ENCODE measurements around the gene ZBED6. TPM values are rescaled to one million over a fixed set of nuclear protein-coding genes. Genes with fewer than 3 reads are reported as not detected.

ZBED6 gene
- total RNA-seq, 1 donor, result 40.2 TPM

DNA sequence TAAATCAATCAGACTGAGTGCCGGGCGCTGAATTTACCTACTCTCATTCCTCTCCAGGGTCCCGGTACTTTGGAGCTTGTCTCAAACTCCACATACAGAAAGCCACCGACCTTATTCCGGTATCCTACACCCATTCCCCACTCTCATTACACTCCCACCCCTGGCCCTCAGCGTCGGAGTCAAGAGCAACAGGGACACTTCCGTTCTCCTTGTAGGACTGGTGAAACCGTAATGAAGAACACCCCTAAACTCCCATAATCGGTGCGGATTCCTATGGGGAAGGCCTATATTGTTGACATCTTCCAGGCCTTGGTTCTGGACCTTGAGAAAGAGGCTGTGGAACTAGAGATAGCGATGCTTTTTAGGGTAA is 798 bp downstream of the ZBED6 start:
- peak overlapping the region; percentile 80 for H3K4me3 ChIP-seq (ENCODE audit: low read depth, low read length)
- DNase-seq (ENCODE audit: low read depth), result peak; percentile 59
- TF ChIP-seq, protein P1, sequence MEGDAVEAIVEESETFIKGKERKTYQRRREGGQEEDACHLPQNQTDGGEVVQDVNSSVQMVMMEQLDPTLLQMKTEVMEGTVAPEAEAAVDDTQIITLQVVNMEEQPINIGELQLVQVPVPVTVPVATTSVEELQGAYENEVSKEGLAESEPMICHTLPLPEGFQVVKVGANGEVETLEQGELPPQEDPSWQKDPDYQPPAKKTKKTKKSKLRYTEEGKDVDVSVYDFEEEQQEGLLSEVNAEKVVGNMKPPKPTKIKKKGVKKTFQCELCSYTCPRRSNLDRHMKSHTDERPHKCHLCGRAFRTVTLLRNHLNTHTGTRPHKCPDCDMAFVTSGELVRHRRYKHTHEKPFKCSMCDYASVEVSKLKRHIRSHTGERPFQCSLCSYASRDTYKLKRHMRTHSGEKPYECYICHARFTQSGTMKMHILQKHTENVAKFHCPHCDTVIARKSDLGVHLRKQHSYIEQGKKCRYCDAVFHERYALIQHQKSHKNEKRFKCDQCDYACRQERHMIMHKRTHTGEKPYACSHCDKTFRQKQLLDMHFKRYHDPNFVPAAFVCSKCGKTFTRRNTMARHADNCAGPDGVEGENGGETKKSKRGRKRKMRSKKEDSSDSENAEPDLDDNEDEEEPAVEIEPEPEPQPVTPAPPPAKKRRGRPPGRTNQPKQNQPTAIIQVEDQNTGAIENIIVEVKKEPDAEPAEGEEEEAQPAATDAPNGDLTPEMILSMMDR (IDR thresholded peaks at IDR 0.05; ENCODE audit: insufficient read depth, low read depth, low read length), result no peak

DNA sequence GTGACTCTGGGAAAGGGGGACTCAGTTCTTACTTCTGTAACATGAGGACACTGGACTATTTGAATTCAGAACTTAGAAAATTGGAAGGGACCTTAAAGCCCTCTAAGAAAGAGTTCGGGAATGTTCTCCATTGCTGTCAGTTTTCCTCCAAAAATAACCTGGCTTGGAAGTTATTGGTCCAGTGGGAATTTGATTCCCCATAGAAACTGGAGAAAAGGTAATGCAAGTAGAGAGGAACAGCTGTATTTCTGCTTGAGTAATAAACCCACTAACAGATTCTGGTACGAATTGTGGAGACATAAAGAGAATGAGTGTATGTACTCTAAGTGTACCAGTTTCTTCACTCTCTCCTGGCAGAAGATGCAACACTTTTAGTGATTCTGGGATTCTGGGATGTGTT is 1.8 kb downstream of the ZBED6 start:
- DNase-seq (ENCODE audit: low read depth), result no peak
- TF ChIP-seq, protein P1 (IDR thresholded peaks at IDR 0.05; ENCODE audit: insufficient read depth, low read depth, low read length), result no peak
- peak overlapping the region; percentile 80 for H3K4me3 ChIP-seq (ENCODE audit: low read depth, low read length)

DNA sequence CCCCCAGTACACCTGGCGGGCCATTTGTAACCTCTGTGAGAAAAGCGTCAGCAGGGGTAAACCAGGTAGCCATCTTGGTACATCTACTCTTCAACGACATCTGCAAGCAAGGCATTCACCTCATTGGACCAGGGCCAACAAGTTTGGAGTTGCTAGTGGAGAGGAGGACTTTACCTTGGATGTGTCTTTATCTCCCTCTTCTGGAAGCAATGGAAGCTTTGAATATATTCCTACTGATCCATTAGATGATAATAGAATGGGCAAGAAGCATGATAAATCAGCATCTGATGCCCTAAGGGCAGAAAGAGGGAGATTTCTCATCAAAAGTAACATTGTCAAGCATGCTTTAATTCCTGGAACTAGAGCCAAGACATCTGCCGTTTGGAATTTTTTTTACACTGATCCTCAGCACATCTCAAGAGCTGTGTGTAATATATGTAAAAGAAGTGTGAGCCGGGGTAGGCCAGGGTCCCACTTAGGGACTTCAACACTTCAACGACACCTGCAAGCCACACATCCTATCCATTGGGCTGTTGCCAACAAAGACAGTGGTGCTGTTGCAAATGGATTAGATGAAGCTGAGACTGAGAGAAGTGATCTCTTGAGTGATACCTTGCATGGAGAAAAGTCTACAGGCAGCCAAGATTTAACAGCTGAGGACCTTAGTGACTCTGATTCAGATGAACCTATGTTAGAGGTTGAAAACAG is 2.7 kb downstream of the ZBED6 start:
- TF ChIP-seq, protein P1 (IDR thresholded peaks at IDR 0.05; ENCODE audit: insufficient read depth, low read depth, low read length), result no peak
- peak; percentile 25 for DNase-seq (ENCODE audit: low read depth)
- H3K4me3 ChIP-seq (ENCODE audit: low read depth, low read length), result no peak overlapping the region

DNA sequence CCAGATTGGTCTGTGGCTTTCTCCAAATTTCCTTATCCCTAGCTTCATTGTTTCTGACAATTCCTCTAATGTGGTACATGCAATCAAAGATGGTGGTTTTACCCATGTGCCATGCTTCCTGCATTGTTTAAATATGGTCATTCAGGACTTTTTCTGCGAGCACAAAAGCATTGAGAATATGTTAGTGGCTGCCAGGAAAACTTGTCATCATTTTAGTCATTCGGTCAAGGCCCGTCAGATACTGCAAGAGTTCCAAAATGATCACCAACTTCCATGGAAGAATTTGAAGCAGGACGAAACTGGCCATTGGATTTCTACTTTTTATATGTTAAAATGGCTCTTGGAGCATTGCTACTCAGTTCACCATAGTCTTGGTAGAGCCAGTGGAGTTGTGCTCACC is 3.7 kb downstream of the ZBED6 start:
- H3K4me3 ChIP-seq (ENCODE audit: low read depth, low read length), result no peak overlapping the region
- TF ChIP-seq, protein P1 (IDR thresholded peaks at IDR 0.05; ENCODE audit: insufficient read depth, low read depth, low read length), result no peak
- no peak for DNase-seq (ENCODE audit: low read depth)

DNA sequence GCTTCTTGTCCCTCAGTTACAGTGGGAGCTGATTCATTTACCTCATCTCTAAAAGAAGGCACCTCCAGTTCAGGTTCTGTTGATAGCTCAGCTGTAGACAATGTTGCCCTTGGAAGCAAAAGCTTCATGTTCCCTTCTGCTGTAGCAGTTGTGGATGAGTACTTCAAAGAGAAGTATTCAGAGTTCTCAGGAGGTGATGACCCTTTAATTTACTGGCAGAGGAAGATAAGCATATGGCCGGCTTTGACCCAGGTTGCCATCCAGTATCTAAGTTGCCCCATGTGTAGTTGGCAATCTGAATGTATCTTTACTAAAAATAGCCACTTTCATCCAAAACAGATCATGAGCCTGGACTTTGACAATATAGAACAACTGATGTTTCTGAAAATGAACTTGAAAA is 4.5 kb downstream of the ZBED6 start:
- no peak overlapping the region for H3K4me3 ChIP-seq (ENCODE audit: low read depth, low read length)

DNA sequence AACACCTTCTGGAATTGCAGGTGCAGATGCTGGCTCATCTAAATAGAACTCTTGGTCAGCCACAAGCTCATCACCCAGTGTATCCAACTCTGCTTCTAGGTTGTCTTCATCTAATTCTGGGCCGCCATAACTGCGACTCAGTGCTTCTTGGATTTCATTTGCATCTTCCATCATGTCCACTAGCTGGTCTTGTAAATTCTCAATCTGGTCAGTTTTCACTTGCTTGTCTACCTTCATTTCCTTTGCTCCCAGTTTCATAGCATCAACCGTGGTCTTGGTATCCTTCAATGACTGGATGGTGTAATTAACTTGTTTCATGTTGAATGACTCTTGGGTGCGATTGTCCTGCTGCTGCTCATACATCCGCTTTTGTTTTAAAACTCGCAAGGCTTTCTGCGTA is 10.3 kb downstream of the ZBED6 start:
- no peak overlapping the region for H3K4me3 ChIP-seq (ENCODE audit: low read depth, low read length)
- TF ChIP-seq, protein P1 (IDR thresholded peaks at IDR 0.05; ENCODE audit: insufficient read depth, low read depth, low read length), result no peak
- DNase-seq (ENCODE audit: low read depth), result no peak

More for the DNA sequence above, 4.5 kb downstream of the ZBED6 start:
- no peak for DNase-seq (ENCODE audit: low read depth)
- TF ChIP-seq, protein P1 (IDR thresholded peaks at IDR 0.05; ENCODE audit: insufficient read depth, low read depth, low read length), result no peak

DNA sequence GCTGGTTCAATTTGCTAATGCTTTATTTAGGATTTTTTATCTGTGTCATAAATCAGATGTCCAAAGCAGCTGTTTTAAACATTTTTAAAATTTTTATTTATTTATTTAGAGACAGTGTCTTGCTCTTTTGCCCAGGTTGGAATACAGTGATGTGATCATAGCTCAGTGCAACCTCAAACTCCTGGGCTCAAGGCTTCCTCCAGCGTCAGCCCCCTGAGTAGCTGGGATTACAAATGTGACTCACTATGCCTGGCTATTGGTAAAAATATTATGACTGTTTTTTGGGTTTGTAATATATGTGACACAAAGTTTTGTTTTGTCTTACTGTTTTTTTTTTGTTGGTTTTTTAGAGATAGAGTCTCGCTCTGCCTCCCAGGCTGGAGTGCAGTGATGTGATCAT is 11.8 kb downstream of the ZBED6 start:
- TF ChIP-seq, protein P1 (IDR thresholded peaks at IDR 0.05; ENCODE audit: insufficient read depth, low read depth, low read length), result no peak
- DNase-seq (ENCODE audit: low read depth), result peak; percentile 96
- H3K4me3 ChIP-seq (ENCODE audit: low read depth, low read length), result no peak overlapping the region

Measured in fibroblast of villous mesenchyme (primary cell).